Renal cortical epithelial cell (primary cell): ENCODE data around the gene ATRNL1. TPM values are rescaled to one million over a fixed set of nuclear protein-coding genes. Genes with fewer than 3 reads are reported as not detected.

Experiments
- DNase-seq: peaks from one replicate; pipeline ENCODE4 v3.0.0-alpha.2; 2011; ENCODE audit warnings: low read depth
- total RNA-seq: library from RNA; depleted of rRNA; stranded (reverse); fragments of >200 nt; gene quantifications from 2 replicates; pipeline ENCODE4 v1.2.3, GENCODE V29; 2014

Gene ATRNL1
- total RNA-seq, 1 donor from 2014 or later, result 12.3 TPM

DNA sequence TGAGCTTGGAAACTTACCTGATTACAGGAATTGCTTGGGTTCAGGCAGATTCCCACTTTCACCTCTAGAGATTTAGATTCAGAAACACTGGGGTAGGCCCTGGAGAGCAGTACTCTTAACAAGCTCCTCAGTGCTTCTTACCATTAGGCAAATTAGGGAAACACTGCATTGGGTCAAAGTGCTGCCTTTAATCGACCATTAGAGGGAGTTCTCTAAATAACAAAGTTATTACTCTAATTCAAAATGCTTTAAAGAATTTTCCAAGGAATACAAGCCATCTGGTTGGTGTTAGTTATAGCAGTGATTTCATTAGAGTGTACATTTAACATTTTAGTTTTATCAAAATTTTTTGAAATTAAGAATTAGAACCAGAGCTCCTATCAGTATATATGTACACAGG is 855.3 kb downstream of the ATRNL1 start:
- DNase-seq, result peak; percentile 58

GRCh38 chr10:115949282-115949844 is 856.2 kb downstream of the ATRNL1 start:
- DNase-seq, result no peak

DNA sequence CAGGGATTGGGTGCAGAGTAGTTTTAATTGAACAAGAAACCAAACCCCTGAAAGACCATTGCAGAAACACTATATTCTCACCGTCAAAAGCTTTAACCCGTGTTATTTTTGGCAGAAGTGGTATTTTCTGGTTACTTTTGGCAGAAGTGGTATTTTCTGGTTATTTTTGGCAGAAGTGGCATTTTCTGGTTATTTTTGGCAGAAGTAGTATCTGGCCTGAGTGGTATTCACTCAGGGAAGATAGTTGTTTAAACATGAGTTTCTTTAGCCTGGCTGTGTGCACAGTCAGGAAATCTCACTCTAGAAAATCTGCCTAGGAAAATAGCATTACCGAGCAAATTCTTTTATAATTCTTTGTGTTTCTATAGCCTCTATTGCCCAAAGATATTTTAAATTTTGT is 857.2 kb downstream of the ATRNL1 start:
- DNase-seq, result no peak

GRCh38 chr10:115951242-115951641 is 858.1 kb downstream of the ATRNL1 start:
- DNase-seq, result no peak

- DNase-seq, result peak; percentile 40
Measured at GRCh38 chr10:115953281-115953680, 860.1 kb downstream of the ATRNL1 start.

DNA sequence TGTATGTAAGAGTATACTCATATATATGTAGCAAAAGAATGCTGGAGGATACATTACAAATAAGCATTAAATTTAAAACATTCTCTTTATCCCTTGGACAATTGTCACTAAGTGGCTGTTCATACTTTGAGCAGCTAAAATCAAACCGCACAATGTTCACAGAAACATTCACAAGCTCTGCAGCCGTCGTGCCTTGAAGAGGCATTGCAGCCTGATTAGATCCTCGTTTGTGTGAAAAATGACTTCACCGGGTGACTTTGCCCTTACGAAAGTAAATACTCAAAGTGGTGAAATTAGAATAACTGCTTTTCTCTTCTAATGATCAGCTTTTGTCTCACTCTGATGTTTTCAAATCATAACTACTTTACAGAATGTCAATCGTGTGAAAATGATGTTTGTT is 860.8 kb downstream of the ATRNL1 start:
- DNase-seq, result no peak

DNA sequence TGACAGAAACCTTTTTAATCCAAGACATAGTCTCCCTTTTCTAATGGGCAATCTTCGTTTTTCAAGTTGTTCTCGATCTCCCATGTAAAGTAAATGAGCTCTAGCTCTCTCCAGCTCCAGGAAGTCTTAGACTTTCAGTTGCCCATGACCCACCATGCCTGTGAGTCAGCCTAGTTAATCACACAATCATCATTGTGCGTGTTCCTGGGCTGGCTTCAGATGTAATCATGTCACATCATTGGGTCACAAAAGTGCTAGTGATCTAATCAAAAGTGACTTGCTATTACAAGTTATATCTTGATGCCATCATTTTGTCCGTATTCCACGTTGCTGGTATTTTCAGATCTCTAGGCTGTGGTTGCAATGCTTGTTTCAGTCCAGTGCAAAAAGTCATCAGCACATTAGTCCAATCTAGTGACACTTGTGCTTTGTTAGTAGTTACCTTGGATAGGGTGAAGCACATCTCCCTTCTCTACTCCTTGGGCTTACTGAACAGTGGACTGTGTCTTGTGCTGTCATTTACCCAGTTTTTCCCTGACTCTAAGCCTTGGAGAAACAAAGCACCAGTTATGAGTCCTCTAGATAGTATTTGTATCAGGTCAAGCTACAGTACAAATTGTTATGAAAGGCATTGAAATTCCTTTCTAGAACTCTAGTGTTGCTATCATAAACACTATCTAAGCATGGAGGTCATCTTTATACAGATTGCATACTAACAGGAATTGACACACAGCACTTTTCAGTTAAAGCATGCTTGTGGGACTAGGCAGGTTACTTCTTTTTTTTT is 863.3 kb downstream of the ATRNL1 start:
- DNase-seq, result peak; percentile 44

DNA sequence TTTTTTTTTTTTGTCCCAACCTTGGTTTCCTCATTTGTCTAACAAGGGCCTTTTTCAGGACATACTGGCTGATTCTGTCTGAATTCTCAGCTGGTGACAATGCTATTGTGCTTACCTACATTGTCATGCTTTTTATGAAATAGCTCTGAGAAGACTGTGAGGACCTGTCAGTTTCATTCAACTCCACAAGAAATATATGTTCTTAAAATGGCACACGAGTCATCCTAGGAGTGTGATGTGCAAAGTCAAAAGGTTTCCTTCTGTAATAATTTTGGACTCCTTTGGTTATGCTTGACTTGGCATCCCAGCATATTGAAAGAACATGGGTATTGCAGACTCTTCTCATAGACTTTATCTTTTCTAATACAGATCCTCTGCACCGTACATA is 863.8 kb downstream of the ATRNL1 start:
- DNase-seq, result peak; percentile 33

DNA sequence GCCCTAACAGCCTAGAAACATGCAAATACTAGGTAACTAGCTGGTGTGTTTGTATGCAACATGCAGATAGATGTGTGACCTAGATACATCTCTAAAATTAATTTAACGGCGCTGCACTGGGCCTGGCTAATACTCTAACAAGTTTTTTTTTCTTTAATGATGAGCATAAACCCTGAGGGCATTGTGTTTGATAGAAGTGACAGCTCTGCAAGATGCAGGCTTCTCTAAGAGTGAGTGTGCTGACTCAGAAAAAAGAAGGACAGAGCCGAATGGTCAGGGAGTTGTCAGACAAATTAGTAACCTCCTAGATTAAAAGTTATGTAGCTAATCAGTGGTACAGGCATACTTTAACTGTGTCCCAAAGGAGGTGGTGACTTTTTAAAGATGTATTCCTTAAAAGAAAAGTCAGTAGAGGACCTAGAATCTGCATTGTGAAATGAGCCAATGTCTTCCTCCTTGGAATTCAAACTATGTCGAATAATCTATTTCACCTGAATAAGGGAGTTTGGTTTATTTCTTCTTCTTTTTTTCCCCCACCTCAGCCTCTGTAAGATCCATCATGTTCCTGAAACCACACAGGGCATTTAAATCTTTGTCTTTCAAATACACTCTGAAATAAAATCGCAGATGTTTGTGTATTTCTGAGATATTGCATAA is 864.7 kb downstream of the ATRNL1 start:
- no peak for DNase-seq

GRCh38 chr10:115963848-115964247 is 870.7 kb downstream of the ATRNL1 start:
- peak; percentile 51 for DNase-seq

- DNase-seq, result no peak
Measured at GRCh38 chr10:115964827-115965226, 871.7 kb downstream of the ATRNL1 start.

DNA sequence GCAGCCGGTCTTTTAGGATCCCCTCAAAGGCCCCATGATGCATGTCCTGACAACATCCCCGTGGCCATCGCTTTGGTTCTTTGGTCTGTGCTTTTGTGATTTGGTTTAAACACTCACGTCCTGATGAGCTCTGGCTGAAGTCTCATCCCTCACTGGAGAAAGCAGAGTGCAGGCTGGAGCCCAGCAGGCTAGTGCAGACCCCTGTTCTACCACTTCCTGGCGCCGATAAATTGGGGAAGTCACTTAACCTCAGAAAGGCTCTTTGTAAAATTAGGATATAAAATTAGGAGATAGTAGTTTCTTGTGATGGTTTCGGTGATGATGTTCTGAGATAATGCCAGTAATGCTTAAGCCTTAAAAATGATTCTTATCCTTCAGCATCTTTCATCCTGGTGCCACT is 872.2 kb downstream of the ATRNL1 start:
- no peak for DNase-seq

GRCh38 chr10:115968236-115968635 is 875.1 kb downstream of the ATRNL1 start:
- no peak for DNase-seq

DNA sequence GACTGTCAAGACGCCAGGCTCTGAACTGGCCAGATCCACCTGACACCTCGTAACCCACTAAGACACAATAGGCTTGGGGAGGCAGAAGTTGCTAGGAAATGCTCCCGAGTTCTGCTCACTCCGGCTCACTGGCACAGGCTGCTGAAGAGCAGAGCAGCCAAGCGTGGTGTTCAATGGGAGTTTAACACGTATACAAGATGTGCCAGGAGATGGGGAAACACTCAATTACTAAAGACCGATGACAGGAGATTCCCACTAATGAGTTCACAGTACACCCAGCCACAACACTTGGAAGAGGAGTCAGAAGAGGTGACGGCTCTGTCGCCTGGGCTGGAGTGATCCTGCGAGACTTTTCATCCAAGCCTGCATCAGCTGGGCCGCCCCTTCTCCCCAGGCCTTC is 876.4 kb downstream of the ATRNL1 start:
- peak; percentile 92 for DNase-seq

DNA sequence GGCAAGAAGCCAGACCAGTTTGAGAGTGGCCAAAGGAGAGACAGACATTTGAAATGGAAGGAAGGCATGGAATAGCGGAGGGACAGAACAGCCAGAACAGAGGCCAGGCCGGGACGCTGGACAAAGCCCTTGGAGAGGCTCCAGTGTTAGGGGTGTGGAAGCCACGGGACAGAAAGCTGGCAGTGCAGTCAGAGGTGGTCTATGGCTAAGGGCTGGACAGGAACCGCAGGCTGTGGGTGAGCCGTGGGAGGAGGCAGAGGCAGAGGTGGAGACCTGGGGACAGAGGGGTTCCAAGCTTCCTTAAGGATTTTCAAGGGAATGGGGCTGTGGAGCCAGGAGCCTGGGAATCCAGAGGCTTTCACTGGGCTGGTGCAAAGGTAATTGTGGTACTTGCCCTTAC is 878.8 kb downstream of the ATRNL1 start:
- DNase-seq, result no peak

- DNase-seq, result no peak
Measured at GRCh38 chr10:115972426-115972825, 879.3 kb downstream of the ATRNL1 start.

GRCh38 chr10:115974351-115974750 is 881.2 kb downstream of the ATRNL1 start:
- DNase-seq, result no peak

GRCh38 chr10:115974816-115975430 is 881.8 kb downstream of the ATRNL1 start:
- no peak for DNase-seq

GRCh38 chr10:115975506-115975905 is 882.3 kb downstream of the ATRNL1 start:
- DNase-seq, result no peak

- no peak for DNase-seq
Measured at GRCh38 chr10:115976342-115976741, 883.2 kb downstream of the ATRNL1 start.

GRCh38 chr10:115977855-115978254 is 884.7 kb downstream of the ATRNL1 start:
- DNase-seq, result no peak

- DNase-seq, result no peak
Measured at GRCh38 chr10:115979576-115979975, 886.4 kb downstream of the ATRNL1 start.

- no peak for DNase-seq
Measured at GRCh38 chr10:115980470-115980869, 887.3 kb downstream of the ATRNL1 start.
